Fibroblast of peridontal ligament (primary cell): ENCODE results near the gene SYCP1.
"Not testable (repeated sequence)": the region's sequence is repeated elsewhere in the genome, so short reads cannot be mapped to it uniquely, and the experiment has no call there.

ENCODE experiments used
- DNase-seq: peaks from one replicate; pipeline ENCODE4 v3.0.0-alpha.2; 2010; ENCODE audit errors: extremely low read depth

Gene SYCP1, protein sequence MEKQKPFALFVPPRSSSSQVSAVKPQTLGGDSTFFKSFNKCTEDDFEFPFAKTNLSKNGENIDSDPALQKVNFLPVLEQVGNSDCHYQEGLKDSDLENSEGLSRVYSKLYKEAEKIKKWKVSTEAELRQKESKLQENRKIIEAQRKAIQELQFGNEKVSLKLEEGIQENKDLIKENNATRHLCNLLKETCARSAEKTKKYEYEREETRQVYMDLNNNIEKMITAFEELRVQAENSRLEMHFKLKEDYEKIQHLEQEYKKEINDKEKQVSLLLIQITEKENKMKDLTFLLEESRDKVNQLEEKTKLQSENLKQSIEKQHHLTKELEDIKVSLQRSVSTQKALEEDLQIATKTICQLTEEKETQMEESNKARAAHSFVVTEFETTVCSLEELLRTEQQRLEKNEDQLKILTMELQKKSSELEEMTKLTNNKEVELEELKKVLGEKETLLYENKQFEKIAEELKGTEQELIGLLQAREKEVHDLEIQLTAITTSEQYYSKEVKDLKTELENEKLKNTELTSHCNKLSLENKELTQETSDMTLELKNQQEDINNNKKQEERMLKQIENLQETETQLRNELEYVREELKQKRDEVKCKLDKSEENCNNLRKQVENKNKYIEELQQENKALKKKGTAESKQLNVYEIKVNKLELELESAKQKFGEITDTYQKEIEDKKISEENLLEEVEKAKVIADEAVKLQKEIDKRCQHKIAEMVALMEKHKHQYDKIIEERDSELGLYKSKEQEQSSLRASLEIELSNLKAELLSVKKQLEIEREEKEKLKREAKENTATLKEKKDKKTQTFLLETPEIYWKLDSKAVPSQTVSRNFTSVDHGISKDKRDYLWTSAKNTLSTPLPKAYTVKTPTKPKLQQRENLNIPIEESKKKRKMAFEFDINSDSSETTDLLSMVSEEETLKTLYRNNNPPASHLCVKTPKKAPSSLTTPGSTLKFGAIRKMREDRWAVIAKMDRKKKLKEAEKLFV

DNA sequence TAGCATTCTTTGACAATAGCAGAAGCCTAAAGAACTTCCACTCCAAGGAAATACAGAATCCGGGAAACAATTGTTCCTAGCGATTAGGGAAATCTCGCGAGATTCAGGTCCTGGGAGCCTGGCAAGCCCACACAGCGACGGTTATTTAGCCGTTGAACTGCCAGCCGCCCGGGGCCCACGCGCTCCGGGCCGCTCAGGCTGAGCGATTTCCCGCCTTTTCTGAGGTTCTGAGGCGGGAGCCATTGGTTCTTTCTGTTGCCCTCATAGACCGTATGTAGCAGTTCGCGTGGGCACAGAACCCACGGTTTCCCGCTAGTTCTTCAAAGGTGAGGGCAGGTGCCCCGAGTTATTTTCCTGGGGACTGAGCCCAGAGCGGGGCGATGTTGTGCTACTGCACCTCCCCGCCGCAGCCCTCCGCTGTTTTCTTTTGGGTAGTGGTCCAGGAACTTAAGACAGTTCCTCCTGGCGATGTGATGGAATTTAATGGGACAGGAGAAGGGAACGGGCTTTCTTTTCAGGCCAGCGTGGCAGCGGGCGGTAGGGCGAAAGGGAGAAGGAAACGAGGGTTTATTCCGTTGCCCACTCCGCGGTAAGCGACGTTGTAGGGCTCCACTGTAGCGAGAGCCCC is at the start of gene SYCP1:
Gene SYCP1, plus strand, starts transcription at position 171 of the 628 bp plus-strand sequence. CDS start 602 bp downstream, outside the sequence.
- no peak for DNase-seq

- DNase-seq: no peak
These were observed 34.8 kb upstream of the SYCP1 start for GRCh38 chr1:114819869-114820268.

DNA sequence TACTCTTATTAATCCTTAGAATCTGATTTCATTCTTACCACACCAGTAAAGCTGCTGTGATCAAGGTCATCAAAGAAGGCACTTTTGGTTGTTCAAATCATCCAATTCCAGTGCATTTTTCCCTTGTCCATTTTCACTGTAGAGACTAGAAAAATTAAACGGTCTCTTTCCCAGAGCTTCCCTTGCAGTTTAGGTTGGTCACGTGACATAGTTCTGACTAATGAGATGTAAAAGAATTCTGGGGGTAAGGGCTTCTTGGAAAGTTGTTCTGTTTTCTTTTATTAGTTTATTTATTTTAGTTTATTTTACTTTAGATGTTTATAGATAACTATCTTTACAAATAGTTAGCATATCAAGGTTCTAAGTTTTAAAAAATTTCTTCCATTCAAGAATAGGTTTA is 34.3 kb upstream of the SYCP1 start:
- DNase-seq: no peak

DNA sequence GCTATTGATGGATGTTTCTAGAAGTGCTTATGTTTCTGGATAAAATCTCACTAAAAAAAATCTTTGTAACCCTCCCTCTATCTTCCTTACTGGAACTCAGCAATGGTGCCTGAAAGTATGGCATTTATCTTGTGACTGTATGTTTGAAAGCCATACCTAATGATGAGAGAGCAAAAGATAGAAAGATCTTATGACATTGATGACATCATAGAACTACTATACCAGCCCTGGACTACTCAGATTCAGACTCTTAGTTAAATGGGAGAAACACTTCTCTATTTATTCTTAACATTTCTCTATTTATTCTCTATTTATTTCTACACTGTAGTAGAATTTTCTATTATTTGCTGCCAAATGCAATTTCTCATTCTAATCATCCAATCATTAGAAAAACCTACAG is 32.7 kb upstream of the SYCP1 start:
- no peak for DNase-seq

- peak; percentile 8 for DNase-seq
These were observed 26.4 kb upstream of the SYCP1 start for GRCh38 chr1:114828251-114828650.

DNA sequence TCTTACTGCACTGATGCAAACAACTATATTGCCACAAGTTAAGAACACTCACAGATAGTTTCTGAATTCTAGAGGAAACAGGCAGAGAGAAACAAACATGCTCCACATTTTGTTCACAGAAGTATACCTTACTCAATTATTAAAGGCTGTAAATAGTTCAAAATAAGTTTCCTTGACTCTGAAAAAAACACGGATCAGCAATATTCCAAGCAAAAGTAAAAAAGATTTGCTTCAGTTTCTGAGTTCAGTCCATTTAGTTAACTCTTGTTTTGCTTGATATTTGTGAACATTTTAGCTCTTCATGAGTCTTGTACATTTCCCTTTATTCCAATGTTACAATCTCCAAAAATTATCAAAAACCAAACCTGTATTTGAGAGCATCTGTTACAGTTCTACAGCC is 24.6 kb upstream of the SYCP1 start:
- DNase-seq: not testable (repeated sequence)

DNA sequence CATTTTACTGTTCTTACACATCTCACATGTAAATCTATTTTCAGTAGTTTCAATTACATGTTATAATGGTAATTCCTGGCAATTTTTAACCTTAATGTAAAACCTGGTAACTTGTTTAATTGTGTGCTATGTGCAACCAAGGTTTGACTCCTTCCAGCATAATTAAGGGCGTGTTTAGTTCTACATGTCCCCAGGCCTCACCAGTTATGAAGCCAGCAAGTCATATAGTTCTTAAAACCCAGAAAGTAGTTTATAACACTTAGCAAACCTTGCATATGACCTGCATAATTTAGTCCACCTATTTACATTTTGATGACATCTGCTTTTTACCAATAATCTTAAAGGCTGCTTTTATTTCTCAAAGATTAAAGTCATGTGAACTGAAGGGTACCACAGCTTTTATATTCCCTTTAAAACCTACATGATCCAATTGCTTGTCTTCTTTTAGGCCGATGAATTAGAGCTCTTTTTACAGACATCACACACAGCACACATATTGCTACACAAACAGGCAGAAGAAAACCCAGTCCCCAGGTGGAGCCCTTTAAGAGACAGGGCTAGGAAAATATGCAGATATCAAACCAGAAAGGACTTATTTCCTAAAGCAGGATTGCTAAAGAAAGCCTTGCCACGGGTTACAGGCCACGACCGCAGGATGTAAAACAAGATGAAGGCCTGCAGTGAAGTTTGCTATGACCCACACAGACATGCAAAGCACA is 23.2 kb upstream of the SYCP1 start:
- no peak for DNase-seq

DNA sequence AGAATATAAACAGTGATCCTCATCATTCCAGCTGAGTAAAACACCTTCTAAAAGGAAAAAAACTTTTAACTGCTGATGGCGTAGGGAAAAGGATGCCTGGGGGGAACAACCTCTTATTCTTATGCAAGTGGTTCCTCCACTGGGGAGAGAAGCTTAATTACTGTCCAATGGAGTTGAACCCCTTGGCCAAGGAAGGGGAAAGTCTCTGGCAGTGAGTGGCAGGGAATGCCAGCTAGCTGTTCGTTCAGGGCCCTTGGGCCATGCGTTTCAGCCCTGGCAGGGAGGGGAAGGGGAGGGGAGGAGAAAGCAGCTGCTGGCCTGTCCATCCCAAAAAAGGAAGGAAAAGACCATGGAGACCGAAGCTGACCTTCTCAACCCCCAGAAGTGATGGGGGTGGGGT is 22.6 kb upstream of the SYCP1 start:
- DNase-seq: no peak

DNA sequence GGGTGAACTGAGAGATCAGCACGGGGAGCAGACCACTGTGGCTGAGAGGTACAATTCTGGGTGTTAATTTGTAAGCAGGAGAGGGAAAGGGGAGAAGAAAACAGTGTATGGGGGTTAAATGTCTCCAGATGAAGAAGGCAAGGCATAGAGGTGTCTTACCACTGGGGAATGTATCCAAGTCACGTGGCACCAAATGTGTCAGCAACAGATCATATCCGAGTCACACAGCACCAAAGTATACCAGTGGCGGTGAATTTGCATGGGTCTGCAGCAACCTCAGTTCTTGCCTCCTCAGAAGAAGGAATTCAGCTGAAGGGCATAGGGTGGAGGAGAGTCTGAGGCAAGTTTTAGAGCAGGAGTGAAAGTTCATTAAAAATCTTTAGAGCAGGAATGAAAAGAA is 21.2 kb upstream of the SYCP1 start:
- DNase-seq: peak; percentile 1

GRCh38 chr1:114844270-114844669 is 10.4 kb upstream of the SYCP1 start:
- no peak for DNase-seq

DNA sequence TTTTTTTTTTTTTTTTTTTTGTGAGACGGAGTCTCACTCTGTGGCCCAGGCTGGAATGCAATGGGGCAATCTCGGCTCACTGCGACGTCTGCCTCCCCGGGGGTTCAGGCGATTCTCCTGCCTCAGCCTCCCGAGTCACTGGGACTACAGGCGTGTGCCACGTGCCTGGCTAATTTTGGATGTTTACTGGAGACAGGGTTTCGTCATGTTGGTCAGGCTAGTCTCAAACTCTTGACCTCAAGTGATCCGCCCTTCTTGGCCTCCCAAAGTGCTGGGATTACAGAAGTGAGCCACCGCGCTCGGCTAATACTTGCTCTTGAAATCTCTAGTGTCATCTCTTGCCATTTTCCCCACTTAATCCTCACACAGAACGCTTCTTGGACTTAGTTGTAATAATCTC is 1.1 kb upstream of the SYCP1 start:
- DNase-seq: no peak

GRCh38 chr1:114861384-114861783 is 6.7 kb downstream of the SYCP1 start:
- DNase-seq: no peak

DNA sequence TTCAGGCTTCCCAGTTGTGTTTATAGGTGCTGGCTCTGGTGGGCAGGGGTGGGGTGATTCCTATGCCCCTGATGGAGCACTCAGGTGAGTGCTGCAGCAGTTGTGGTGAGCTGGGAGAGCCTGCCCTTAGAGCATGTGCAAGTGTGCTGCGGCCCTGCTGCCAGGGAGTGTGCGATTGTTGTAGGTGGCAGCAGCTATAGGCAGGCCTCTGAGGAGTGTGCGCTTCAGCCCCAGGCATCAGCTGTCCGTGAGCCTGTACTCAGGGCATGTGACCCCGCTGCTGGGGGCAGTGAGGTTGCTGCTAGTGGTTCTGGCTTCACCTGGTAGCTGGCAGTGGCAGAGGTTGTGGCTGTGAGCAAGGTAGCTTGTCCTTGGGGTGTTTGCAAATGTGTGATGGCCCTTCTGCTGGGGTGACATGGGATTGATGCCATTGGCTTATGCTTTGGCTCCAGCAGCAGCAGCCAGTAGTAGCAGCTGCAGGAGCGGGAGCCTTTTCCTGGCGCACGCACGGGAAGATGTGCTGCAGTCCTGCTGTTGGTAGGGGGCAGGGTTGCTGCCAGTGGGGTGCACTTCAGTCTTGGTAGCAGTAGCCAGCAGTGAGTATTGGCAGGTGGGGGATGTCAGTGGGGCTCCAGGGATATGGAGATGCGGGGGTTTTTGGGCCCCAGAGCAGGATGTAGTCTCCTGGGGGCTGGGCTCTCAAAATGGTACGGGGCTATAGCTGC is 37.7 kb downstream of the SYCP1 start:
- no peak for DNase-seq

DNA sequence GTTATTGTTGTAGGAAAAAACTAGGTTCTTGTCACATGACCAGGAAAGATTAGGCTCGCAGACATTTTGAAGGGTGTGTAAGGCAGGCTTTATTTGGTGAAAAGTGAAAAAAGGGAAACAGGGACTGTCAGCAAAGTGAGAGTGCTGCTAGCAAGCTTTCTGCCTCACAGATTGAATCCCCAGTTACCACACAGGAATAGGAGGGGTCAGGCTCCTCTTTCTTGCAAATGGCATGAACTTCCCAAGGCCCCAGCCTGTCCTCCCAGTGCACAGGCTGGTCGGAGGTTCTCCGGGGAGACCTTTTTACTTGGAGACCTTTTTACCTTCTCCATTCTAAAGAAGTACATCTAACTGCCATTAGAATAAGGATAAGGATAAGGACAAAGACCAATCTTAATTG is 42.1 kb downstream of the SYCP1 start:
- no peak for DNase-seq

- no peak for DNase-seq
These were observed 47.2 kb downstream of the SYCP1 start for GRCh38 chr1:114901814-114902213.

GRCh38 chr1:114902343-114902742 is 47.7 kb downstream of the SYCP1 start:
- DNase-seq: no peak

DNA sequence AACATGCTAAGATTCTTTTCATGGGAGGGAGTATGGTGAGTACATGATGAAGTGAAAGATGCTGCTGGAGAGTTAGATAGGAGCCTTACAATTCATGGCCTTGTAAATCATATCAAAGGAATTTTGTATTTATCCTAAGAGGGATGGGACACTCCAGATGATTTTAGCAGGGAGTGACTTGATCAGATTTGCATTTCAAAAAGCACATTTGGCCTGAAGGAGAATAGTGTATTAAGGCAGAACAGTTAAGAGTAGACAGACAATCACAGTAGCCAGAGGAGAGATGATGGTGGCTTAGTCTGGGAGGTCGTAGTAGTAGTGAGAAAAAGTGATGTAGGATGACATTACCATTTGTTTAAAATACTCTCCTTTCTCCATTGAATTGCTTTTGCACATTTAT is 48.8 kb downstream of the SYCP1 start:
- DNase-seq: no peak

- DNase-seq: not testable (repeated sequence)
These were observed 61.1 kb downstream of the SYCP1 start for GRCh38 chr1:114915720-114916119.

- DNase-seq: no peak
These were observed 71.9 kb downstream of the SYCP1 start for GRCh38 chr1:114926607-114927006.

DNA sequence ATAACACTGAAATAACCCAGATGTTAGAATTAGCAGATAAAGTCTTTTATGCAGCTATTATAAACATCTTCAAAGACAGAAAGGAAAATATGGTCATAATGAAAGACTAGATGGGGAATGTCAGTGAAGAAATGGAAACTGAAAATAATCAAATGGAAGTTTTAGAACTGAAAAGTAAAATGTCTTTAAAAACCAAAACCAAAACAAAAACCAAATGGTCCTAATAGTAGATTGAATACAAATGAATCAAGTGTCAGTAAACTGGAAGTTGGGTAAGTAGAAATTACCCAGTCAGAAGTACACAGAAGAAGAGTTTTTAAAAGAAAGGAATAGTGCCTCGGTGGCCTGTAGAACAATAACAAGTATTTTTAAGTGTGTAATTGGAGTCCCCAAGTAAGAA is 72.7 kb downstream of the SYCP1 start:
- DNase-seq: no peak

DNA sequence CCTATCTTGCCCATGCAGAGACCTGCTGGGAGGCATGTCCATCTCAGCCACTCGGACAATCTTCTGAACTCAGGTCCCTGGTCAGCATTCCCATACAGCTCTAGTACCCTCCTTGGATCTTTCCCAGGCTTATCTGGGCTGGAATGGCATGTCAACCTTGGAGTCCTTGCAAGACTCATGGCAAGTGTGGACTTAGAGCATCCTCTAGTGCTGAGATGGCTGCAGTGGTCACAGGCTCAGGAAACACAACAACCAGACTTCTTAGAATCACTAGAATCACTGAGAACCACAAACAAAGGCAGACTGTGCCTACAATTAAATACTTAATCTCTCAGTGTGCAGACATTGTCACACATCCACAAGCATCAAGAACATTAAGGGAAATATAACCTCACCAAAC is 101.9 kb downstream of the SYCP1 start:
- peak; percentile 7 for DNase-seq
